GM20000 (cell line): Measurements from ENCODE around the gene KCNJ1.
A peak's percentile ranks its signal among the peaks of the same experiment; 100 is the strongest.

ENCODE experiments used
- DNase-seq: peaks from one replicate; pipeline ENCODE4 v3.0.0; 2012; ENCODE audit warnings: low spot score
- CTCF ChIP-seq: IDR thresholded peaks from 2 replicates; pipeline ENCODE4 v1.5.1; 2012; ENCODE audit warnings: mild to moderate bottlenecking, control low read depth; ENCODE audit errors: extremely low read depth, missing control alignments

KCNJ1 gene

GRCh38 chr11:128888034-128888985 is 21.2 kb upstream of the KCNJ1 start:
- no peak for DNase-seq
- TF ChIP-seq CTCF, result no peak

- no peak for TF ChIP-seq CTCF
- DNase-seq, result no peak
Measured at GRCh38 chr11:128886406-128887124, 19.5 kb upstream of the KCNJ1 start.

- peak; percentile 79 for DNase-seq
- peak; percentile 23 for TF ChIP-seq CTCF
Measured at GRCh38 chr11:128884703-128885338, 17.7 kb upstream of the KCNJ1 start.

GRCh38 chr11:128884054-128884453 is 17.0 kb upstream of the KCNJ1 start:
- DNase-seq, result no peak
- no peak for TF ChIP-seq CTCF

- TF ChIP-seq CTCF, result no peak
- no peak for DNase-seq
Measured at GRCh38 chr11:128882451-128882850, 15.4 kb upstream of the KCNJ1 start.

GRCh38 chr11:128881221-128881620 is 14.1 kb upstream of the KCNJ1 start:
- no peak for TF ChIP-seq CTCF
- DNase-seq, result no peak
